ENCODE measurements around the gene YWHAH.

The YWHAH gene

GRCh38 chr22:31948002-31948401 is 3.7 kb downstream of the YWHAH start:
- no peak for DNase-seq (ENCODE audit: low read depth in 4 of 4, low spot score in 1 of 4)

- DNase-seq (ENCODE audit: low read depth in 4 of 4, low spot score in 1 of 4), result no peak
Measured at GRCh38 chr22:31950226-31950625, 5.9 kb downstream of the YWHAH start.

GRCh38 chr22:31951194-31952093 is 7.1 kb downstream of the YWHAH start:
- DNase-seq (ENCODE audit: low read depth in 4 of 4, low spot score in 1 of 4), result no peak

GRCh38 chr22:31952094-31952401 is 7.7 kb downstream of the YWHAH start:
- DNase-seq (ENCODE audit: low read depth in 4 of 4, low spot score in 1 of 4), result no peak

- no peak for DNase-seq (ENCODE audit: low read depth in 4 of 4, low spot score in 1 of 4)
Measured at GRCh38 chr22:31952472-31952871, 8.1 kb downstream of the YWHAH start.

- DNase-seq (ENCODE audit: low read depth in 4 of 4, low spot score in 1 of 4), result no peak
Measured at GRCh38 chr22:31953261-31953660, 8.9 kb downstream of the YWHAH start.

GRCh38 chr22:31954535-31955523 is 10.5 kb downstream of the YWHAH start:
- no peak for DNase-seq (ENCODE audit: low read depth in 4 of 4, low spot score in 1 of 4)

GRCh38 chr22:31956360-31956759 is 12.0 kb downstream of the YWHAH start:
- no peak for DNase-seq (ENCODE audit: low read depth in 4 of 4, low spot score in 1 of 4)

- DNase-seq (ENCODE audit: low read depth in 4 of 4, low spot score in 1 of 4), result no peak
Measured at GRCh38 chr22:31957970-31958594, 13.7 kb downstream of the YWHAH start.

GRCh38 chr22:31958625-31959239 is 14.4 kb downstream of the YWHAH start:
- no peak for DNase-seq (ENCODE audit: low read depth in 4 of 4, low spot score in 1 of 4)

GRCh38 chr22:31960767-31961166 is 16.4 kb downstream of the YWHAH start:
- DNase-seq (ENCODE audit: low read depth in 4 of 4, low spot score in 1 of 4), result no peak

- no peak for DNase-seq (ENCODE audit: low read depth in 4 of 4, low spot score in 1 of 4)
Measured at GRCh38 chr22:31962387-31963125, 18.2 kb downstream of the YWHAH start.

- no peak for DNase-seq (ENCODE audit: low read depth in 4 of 4, low spot score in 1 of 4)
Measured at GRCh38 chr22:31968022-31968421, 23.7 kb downstream of the YWHAH start.

- peak; percentile 29 to 41 (median 31) for DNase-seq (ENCODE audit: low read depth in 4 of 4, low spot score in 1 of 4)
Measured at GRCh38 chr22:31969789-31970489, 25.6 kb downstream of the YWHAH start.

GRCh38 chr22:31970490-31971444 is 26.4 kb downstream of the YWHAH start:
- DNase-seq (ENCODE audit: low read depth in 4 of 4, low spot score in 1 of 4), result peak; percentile 68 to 87 (median 70)

GRCh38 chr22:31972180-31972579 is 27.8 kb downstream of the YWHAH start:
- no peak for DNase-seq (ENCODE audit: low read depth in 4 of 4, low spot score in 1 of 4)

GRCh38 chr22:31973739-31974138 is 29.4 kb downstream of the YWHAH start:
- DNase-seq (ENCODE audit: low read depth in 4 of 4, low spot score in 1 of 4), result no peak

GRCh38 chr22:31977141-31977841 is 33.0 kb downstream of the YWHAH start:
- DNase-seq (ENCODE audit: low read depth in 4 of 4, low spot score in 1 of 4), result peak; percentile 73 to 82 (median 76)

Data from stimulated activated CD4-positive, alpha-beta T cell treated with anti-CD3 and anti-CD28 coated beads, Interleukin-1b, Interleukin-23, amount 100 ng/mL, for 24 hours (primary cell).